Cerebellar nuclear complex (tissue), 1 donor: ENCODE results near the gene CYSRT1.

Source experiments
- DNase-seq, 2 experiments: peaks; one replicate each; lab custom pipeline; 2025; lab: John Stamatoyannopoulos, UW

Gene CYSRT1

DNA sequence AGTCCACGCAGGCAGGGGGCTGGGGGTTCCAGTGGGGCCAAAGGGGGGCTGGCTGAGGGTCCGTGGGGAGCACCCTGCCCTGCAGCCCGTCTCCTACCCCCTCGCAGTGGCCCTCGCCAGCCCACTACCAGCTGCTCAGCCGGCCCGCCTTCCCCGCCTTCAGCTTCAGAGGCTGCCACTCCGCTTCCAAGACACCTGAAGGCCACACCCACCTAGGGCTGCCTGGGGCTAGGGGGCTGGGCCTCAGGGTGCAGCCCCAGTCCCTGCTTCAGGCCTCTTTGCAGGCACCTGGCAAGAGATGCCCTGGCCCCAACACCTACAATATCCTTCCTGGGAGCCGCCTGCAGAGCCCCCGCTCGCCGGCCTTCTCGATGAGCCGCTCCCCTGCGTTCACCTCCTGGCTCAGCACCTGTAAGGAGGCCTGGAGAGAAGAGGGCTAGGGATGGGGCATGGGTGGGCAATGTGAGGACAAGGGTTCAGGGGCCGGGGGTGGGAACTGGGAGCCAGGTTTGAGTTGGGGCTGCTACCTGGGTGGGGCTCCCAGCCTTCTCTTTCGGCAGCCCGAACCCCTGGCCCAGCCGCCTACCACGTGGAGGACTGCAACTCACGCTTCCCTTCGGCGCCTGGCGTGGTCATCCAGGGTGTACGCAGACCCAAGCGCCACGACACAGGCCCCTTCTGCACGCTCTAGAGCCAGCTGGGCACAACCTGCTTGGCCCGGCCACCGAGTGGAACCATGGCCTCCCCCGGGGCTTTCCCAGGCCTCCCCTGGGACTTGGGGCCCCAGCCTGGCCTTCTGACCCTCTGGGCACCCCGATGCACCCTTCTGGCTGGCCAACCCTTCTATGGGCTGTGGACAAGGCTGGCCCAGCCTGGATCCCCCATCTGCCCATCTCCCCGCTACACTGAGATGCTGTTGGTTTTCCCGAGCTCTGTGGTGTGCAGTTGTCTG lies 27.9 kb downstream of the CYSRT1 start:
- DNase-seq = no peak

- no peak for DNase-seq
Observed at GRCh38 chr9:137253717-137254623, 29.0 kb downstream of the CYSRT1 start.

GRCh38 chr9:137254624-137255447 lies 29.9 kb downstream of the CYSRT1 start, which contains the start of gene NELFB:
NELFB (plus strand) TSS chr9:137255327.
- DNase-seq = peak in 1 of 2 experiments; percentile 31

DNA sequence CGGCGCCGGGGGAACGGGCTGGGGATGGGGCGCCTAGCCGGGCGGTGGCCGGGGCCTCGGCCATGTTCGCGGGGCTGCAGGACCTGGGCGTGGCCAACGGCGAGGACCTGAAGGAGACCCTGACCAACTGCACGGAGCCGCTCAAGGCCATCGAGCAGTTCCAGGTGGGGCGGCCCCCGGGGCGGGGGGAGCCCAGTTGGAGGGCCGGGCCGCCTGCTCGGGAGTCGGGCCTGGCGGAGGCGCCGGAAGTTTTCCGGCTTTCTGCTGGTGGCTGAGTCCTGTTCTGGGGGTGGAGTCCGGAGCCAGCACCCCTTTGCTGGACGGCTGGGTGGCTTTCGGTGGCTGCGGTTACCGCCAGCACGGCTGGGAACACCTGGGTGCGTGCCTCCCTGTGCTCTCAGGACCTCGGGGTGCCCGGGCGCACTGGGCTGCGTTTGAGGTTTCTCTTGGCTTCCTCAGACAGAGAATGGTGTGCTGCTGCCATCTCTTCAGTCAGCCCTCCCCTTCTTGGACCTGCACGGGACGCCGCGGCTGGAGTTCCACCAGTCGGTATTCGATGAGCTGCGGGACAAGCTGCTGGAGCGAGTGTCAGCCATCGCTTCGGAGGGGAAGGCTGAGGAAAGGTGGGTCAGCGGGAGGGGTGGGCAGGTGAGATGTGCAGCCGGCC lies 30.6 kb downstream of the CYSRT1 start:
- no peak for DNase-seq

GRCh38 chr9:137256362-137256761 lies 31.4 kb downstream of the CYSRT1 start:
- no peak for DNase-seq

DNA sequence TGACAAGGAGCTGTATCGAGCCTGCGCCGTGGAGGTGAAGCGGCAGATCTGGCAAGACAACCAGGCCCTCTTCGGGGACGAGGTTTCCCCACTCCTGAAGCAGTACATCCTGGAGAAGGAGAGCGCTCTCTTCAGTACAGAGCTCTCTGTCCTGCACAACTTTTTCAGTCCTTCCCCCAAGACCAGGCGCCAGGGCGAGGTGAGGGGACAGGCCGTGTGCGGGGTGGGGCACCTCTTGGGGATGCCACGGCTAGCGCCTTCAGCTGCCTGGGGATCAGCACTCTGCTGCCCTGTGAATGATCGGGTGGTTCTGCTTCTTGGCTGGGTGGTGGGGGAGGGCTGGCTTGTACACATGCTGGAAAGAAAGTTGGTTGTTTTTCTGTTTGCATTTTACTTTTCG lies 31.9 kb downstream of the CYSRT1 start:
- DNase-seq = no peak

- DNase-seq = peak in 1 of 2 experiments; percentile 15
Observed at GRCh38 chr9:137262173-137262908, 37.4 kb downstream of the CYSRT1 start.

GRCh38 chr9:137262909-137263285 lies 37.9 kb downstream of the CYSRT1 start:
- DNase-seq = no peak

DNA sequence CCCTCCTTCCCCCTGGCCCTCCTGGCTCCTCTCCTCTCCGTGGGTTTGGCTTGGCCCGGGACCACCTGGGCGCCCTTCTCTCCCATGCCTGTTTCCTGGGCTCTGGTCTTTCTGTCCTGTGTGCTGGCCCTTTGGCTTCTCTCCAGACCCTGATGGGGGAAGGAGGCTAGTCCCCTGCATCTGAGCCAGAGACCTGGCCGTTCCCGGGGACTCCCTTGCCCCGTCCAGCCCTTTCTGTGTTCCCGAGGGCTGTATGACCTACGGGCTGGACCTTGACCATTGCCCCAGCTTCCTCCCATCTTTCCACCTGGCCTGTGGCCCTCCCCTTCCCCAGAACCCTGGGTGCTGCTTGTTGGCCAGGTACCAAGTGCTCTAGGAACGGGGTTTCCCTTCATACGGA lies 38.5 kb downstream of the CYSRT1 start:
- DNase-seq = no peak

DNA sequence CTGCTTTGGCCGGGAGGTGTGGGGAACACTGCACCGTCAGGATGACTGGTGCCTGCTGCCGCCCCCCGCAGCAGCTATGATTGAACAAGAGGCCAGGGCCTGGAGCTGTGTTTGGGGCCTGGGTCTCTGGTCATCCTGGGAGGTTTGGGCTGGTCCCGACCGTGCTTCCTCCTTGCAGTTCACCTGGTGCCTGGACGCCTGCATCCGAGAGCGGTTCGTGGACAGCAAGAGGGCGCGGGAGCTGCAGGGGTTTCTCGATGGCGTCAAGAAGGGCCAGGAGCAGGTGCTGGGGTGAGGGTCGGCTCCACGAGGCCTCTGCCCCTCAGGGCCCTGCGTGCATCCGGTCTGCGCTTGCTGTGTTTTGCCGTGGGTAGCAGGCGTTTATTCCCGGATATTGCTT lies 39.1 kb downstream of the CYSRT1 start:
- DNase-seq = no peak

DNA sequence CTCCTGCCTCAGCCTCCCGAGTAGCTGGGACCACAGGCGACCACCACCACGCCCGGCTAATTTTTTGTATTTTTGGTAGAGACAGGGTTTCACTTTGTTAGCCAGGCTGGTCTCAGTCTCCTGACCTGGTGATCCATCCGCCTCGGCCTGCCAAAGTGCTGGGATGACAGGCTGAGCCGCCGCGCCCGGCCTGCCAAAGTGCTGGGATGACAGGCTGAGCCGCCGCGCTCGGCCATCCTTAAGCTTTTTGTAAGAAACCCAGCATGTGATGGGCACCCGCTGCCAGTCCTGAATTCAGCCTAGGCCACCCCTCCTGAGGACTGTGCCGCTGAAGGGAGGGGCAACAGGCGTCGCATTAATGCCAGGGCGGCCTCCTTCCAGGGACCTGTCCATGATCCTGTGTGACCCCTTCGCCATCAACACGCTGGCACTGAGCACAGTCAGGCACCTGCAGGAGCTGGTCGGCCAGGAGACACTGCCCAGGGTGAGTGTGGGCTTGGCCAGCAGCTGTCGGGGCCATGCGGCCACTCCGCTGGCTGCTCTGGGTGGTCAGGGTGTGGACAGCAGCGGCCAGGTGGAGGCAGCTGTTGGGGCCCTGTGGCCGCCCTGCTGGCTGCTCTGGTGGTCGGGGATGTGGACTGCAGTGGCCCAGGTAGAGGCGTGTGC lies 40.7 kb downstream of the CYSRT1 start:
- DNase-seq = no peak

GRCh38 chr9:137266162-137266527 lies 41.2 kb downstream of the CYSRT1 start:
- no peak for DNase-seq

DNA sequence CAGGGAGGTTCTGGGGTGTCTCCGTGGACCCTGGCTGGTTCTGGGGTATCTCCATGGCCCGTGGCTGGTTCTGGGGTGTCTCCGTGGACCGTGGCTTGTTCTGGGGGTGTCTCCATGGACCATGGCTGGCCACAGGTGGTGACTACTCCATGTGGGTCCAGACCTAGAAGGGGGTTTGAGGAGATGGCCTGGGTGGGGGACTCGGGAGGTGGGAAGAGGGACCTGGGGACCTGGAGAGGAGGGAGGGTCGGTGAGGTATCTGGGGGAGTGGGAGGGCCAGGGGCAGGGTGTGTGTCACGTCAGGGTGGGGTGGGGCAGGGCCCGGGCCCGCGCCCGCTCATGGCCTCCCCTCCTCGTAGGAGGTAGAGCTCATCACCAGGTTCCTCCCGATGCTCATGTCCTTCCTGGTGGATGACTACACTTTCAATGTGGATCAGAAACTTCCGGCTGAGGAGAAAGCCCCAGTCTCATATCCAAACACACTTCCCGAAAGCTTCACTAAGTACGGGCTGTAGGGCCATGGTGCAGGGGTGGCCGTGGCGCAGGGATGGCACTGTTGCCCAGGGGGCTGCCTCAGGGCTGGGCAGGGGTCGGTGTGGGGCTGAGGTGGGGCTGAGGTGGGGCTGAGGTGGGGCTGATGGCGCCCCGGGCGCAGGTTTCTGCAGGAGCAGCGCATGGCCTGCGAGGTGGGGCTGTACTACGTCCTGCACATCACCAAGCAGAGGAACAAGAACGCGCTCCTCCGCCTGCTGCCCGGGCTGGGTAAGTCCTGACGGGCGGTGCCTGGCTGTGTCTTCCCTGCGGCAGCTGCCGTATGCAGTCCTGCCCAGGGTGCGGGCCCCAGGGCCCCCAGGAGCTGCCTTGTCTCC lies 41.8 kb downstream of the CYSRT1 start:
- DNase-seq = no peak

DNA sequence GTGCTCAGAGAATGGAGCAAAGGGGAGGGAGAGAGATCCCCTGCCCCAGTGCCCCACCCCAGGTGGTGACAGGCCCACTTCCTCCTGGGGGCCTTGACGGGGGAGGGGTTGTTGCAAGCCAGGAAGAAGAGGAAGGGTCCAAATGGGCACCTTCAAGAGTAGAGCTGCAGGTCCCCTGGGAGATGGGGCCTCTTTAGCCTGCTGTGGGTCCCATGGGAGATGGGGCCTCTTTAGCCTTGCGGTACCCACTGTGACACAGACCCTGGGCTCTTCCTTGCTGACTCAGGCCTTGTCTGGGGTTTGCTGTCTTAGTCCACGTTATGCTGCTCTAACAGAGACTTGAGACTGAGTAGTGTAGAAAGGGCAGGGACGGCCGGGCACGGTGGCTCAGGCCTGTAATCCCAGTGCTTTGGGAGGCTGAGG lies 43.0 kb downstream of the CYSRT1 start:
- no peak for DNase-seq

GRCh38 chr9:137268538-137269201 lies 43.7 kb downstream of the CYSRT1 start:
- DNase-seq = no peak

- no peak for DNase-seq
Observed at GRCh38 chr9:137269231-137269772, 44.3 kb downstream of the CYSRT1 start.

GRCh38 chr9:137270929-137271695 lies 46.1 kb downstream of the CYSRT1 start:
- DNase-seq = no peak
